Ovary (tissue), 9 donors: ENCODE results near the gene WNT7A. TPM values are rescaled to one million over a fixed set of nuclear protein-coding genes. Genes with fewer than 3 reads are reported as not detected.

ENCODE experiments used
- DNase-seq, 5 donors: peaks; one replicate each; pipeline ENCODE4 v3.0.0-alpha.2; 2019 to 2020
- H3K27ac ChIP-seq, 2 donors: fragments of 200-600 bp; one replicate each; pipeline versions ENCODE4 v1.5.1 to v1.8.0; 2019 to 2022
- H3K27me3 ChIP-seq: fragments of 200-600 bp; one replicate; pipeline ENCODE4 v1.8.0; 2022
- H3K36me3 ChIP-seq: fragments of 200-600 bp; sonication (generic); one replicate; pipeline ENCODE4 v1.5.1; 2019
- H3K4me1 ChIP-seq: one replicate; pipeline ENCODE4 v1.8.1; 2013; ENCODE audit warnings: mild to moderate bottlenecking, moderate library complexity; ENCODE audit not compliant: insufficient read depth
- H3K4me3 ChIP-seq: fragments of 200-600 bp; sonication (generic); one replicate; pipeline ENCODE4 v1.5.1; 2017
- H3K9me3 ChIP-seq, 2 donors: fragments of 200-600 bp in 1 of 2; sonication (generic) in 1 of 2; one replicate each; pipeline versions ENCODE4 v1.5.1 to v1.8.1; 2013 to 2019; ENCODE audit warnings: mild to moderate bottlenecking in 1 of 2, moderate library complexity in 1 of 2
- EP300 ChIP-seq: sonication (generic); formaldehyde crosslinking; IDR thresholded peaks from one replicate; pipeline ENCODE4 v1.6.1; 2017; ENCODE audit warnings: antibody characterized with exemption
- POLR2A ChIP-seq: fragments of 450-650 bp; IDR thresholded peaks from one replicate; pipeline ENCODE4 v1.6.1; 2017; ENCODE audit warnings: antibody characterized with exemption, mild to moderate bottlenecking, moderate library complexity
- WGBS, 3 donors: extraction: QIAGEN DNeasy Blood & Tissue Kit in 1 of 3; methylation state at CpG; one replicate each; pipeline versions ENCODE4 v1.1.5 to v1.1.7; 2013 to 2017; 5-methylcytosine and 5-hydroxymethylcytosine counted together
- intact Hi-C, 4 donors: fragments of 100-400 bp; cut with DNase I; formaldehyde crosslinking; loops; one replicate each; pipeline versions ENCODE4 v1.11.0 to v1.15.1; 2022 to 2023
- polyA plus RNA-seq, 2 donors: library from polyadenylated mRNA; stranded (reverse); fragments of 200-250 nt in 1 of 2; fragments of 350-450 nt in 1 of 2; fragmentation: Illumina TruSeq in 1 of 2; extraction: RNeasy Lipid Tissue Mini Kit (QIAGEN cat#74804) in 1 of 2; gene quantifications; one replicate each; pipeline ENCODE4 v1.2.3, GENCODE V29; 2013 to 2014
- total RNA-seq, 7 donors: library from RNA; depleted of rRNA in 2 of 7; stranded (reverse); fragments of >200 nt in 2 of 7; fragmentation: NEBNext Ultra II Directional in 3 of 7; extraction: Animal tissue kit (Norgen Biotek cat#: 25700) in 3 of 7; gene quantifications; one replicate each; pipeline versions ENCODE4 v1.1.0 to v1.2.4, GENCODE V29; 2016 to 2023
- TF ChIP-seq, protein P1 (sequence below), 3 donors: fragments of 450-650 bp in 2 of 3; fragments of 200-600 bp in 1 of 3; IDR thresholded peaks; one replicate each; pipeline versions ENCODE4 v1.5.1 to v1.8.0; 2016 to 2022; ENCODE audit warnings: antibody characterized with exemption in 3 of 3, mild to moderate bottlenecking in 1 of 3
- donor health status: DM: no; HTN: no; CAD: no; lungs with moderate emphysema.
- donor health status: DM: no; HTN: no; CAD: no.
- donor health status: Bipolar disorder and iron deficiency.
- donor health status: DM: yes; HTN: yes; CAD: no.
- donor health status: DM: no; HTN: no; CAD: no.
- donor health status: DM: yes; HTN: yes; CAD: no.

Gene WNT7A
- total and polyA plus RNA-seq, 9 donors = 0.22 to 0.83 (median 0.34) TPM; not detected in 6

DNA sequence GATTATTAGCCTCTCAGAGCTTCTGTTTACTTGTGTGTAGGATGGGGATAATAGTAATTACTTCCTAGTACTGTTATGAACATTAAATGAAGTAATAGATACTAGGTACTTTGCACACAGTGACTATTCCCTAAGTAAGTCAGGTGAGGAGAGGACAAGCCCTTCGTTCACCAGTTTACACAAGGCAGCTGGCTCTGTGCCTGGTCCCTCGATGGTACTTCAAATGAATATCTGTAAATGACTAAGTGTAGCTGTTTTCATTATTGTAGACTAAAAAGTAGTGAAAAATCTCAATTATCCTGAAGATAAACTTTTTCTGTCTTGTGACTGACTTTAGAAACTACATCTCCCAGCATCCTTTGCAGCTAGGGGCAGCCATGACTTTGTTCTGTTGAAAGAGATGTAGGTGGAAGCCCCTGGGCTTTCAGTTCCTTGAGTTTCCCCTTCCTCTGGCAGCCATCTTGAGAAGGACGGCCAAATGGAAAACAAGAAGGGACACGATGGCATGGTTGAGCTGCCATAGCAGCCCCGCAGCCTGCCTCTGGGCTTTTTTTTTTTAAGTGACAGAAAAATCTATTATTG is 11.7 kb upstream of the WNT7A start:
- Histone ChIP-seq H3K27ac (no peak overlapping the region), H3K4me1 (peaks cover 2% of the 10 kb centered on the region), H3K4me3 (no peak overlapping the region), H3K36me3 (no peaks in the 10 kb centered on the region), H3K9me3 (no peaks in the 10 kb centered on the region), H3K27me3 (no peaks in the 10 kb centered on the region)
- intact Hi-C loops = loop anchor here in 3 of 4 donors (10.0 kb wide), 3 partner anchors 233 to 1023 kb away; partner anchors contain the start of genes CHCHD4 (in 1 of the 3) and TMEM43 (in 1 of the 3)
- DNase-seq = no peak
- 70 to 79% (median 75%) methylated on average over 5 of the region's 5 CpGs for WGBS, 3 donors
- TF ChIP-seq, protein P1, sequence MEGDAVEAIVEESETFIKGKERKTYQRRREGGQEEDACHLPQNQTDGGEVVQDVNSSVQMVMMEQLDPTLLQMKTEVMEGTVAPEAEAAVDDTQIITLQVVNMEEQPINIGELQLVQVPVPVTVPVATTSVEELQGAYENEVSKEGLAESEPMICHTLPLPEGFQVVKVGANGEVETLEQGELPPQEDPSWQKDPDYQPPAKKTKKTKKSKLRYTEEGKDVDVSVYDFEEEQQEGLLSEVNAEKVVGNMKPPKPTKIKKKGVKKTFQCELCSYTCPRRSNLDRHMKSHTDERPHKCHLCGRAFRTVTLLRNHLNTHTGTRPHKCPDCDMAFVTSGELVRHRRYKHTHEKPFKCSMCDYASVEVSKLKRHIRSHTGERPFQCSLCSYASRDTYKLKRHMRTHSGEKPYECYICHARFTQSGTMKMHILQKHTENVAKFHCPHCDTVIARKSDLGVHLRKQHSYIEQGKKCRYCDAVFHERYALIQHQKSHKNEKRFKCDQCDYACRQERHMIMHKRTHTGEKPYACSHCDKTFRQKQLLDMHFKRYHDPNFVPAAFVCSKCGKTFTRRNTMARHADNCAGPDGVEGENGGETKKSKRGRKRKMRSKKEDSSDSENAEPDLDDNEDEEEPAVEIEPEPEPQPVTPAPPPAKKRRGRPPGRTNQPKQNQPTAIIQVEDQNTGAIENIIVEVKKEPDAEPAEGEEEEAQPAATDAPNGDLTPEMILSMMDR (IDR thresholded peaks at IDR 0.05) = no peak
- TF ChIP-seq POLR2A (no peak), EP300 (no peak)

DNA sequence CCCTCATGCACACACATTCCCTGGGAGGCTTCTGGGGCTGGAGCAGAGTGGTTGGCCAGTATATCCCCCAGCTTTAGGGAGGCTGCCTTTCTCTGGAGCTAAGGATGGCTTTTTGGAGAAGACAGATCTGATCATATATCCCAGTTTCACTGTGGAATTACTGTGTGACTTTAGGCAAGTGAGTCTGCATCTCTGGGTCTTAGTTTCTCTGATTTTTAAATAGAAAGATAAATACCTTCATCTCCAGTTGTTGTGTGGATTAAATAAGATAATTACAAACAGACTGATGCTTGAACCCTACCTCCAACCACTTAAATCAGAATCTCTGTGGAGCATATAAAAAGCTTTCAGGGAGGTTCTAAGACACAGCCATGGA is 11.1 kb upstream of the WNT7A start:
- H3K4me1 ChIP-seq = peaks cover 2% of the 10 kb centered on the region
- TF ChIP-seq, protein P1 (IDR thresholded peaks at IDR 0.05) = no peak
- TF ChIP-seq EP300 (no peak), POLR2A (no peak)
- no peaks in the 10 kb centered on the region for H3K9me3 ChIP-seq
- intact Hi-C loops = loop anchor here in 3 of 4 donors (10.0 kb wide), 3 partner anchors 234 to 1024 kb away; partner anchors contain the start of genes CHCHD4 (in 1 of the 3) and TMEM43 (in 1 of the 3)
- no peak for DNase-seq
- no peaks in the 10 kb centered on the region for H3K36me3 ChIP-seq
- H3K27me3 ChIP-seq = no peaks in the 10 kb centered on the region
- H3K27ac ChIP-seq = no peak overlapping the region
- H3K4me3 ChIP-seq = no peak overlapping the region

DNA sequence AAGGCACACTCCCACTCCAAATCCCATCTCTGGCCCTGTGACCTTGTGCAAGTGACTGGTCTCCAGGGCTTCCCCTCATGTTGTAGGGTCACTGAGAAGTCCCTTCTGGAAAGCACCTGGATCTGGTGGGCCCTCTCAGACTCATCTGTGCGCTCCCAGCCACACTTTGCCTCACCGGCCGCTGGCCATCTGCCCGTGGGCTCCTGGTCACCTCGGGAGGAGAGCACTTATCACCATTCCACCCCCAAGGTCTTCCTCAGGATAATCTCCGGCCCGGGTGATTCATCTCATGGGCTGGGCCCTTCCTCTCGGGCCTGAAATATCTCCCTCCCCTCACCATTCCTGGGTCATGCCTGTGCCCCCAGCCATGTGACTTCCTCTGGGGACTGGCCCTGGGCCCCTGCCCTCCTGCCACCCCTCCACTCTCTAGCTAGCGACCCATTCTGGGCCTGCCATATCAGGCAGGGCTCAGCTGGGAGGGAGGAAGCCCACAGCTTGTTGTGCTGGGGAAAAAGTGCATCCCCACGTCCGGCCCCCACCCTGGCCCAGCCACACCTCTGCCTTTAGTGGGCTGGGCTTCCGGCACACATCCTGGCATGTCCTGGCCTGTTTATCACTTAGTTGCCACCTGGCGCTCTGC is 10.6 kb upstream of the WNT7A start:
- intact Hi-C loops = loop anchor here in 3 of 4 donors (10.0 kb wide), 3 partner anchors 234 to 1024 kb away; partner anchors contain the start of genes CHCHD4 (in 1 of the 3) and TMEM43 (in 1 of the 3)
- DNase-seq = peak in 1 of 5 donors; percentile 12
- H3K27ac ChIP-seq = no peak overlapping the region
- TF ChIP-seq EP300 = no peak
- TF ChIP-seq POLR2A = no peak
- TF ChIP-seq, protein P1 (IDR thresholded peaks at IDR 0.05) = no peak
- no peaks in the 10 kb centered on the region for H3K36me3 ChIP-seq
- H3K27me3 ChIP-seq = no peaks in the 10 kb centered on the region
- H3K4me3 ChIP-seq = no peak overlapping the region
- no peaks in the 10 kb centered on the region for H3K9me3 ChIP-seq
- 34 to 48% (median 42%) methylated on average over 13 of the region's 13 CpGs for WGBS, 3 donors
- H3K4me1 ChIP-seq = peaks cover 2% of the 10 kb centered on the region

DNA sequence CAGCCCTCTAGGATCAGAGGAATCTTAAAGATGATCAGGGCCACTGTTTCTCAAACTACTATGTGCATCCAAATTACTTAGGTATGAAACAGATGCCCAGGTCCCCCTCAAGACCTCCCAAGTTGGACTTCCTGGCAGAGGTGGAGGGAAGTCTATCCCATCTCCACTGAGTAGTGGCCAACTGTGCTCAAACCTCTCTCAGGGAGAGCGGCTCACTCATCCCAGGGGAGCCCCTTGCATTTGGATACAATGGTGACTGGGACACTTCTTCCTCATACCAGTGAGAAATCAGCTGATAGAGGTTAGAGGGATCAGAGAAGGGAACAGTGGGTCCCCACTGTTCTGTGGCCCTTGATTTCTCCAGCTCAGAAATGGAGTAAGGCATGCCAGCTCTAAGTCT is 8.7 kb upstream of the WNT7A start:
- no peak for DNase-seq
- no peak for TF ChIP-seq POLR2A
- no peak for TF ChIP-seq EP300
- TF ChIP-seq, protein P1 (IDR thresholded peaks at IDR 0.05) = no peak
- no peaks in the 10 kb centered on the region for H3K4me1 ChIP-seq
- no peak overlapping the region for H3K4me3 ChIP-seq
- WGBS, 3 donors = 50 to 88% (median 76%) methylated on average over 1 of the region's 1 CpG
- intact Hi-C loops = loop anchor here in 1 of 4 donors (5.0 kb wide), 1 partner anchor 649 kb away; no protein-coding TSS in a partner anchor
- H3K27me3 ChIP-seq = no peaks in the 10 kb centered on the region
- H3K27ac ChIP-seq = no peak overlapping the region
- H3K36me3 ChIP-seq = no peaks in the 10 kb centered on the region
- H3K9me3 ChIP-seq = no peaks in the 10 kb centered on the region
